GM12878 (cell line): ENCODE data around the gene CRYBB2. TPM values are rescaled to one million over a fixed set of nuclear protein-coding genes. Genes with fewer than 3 reads are reported as not detected.

Experiments used
- ATAC-seq: fragments of 200-7000 bp; cut with Tn5 transposase; 3 replicates; pipeline ENCODE4 v1.9.1; 2020; ENCODE audit warnings: mild to moderate bottlenecking, moderate library complexity
- BruUV-seq: library from RNA; stranded (reverse); fragments of 400-500 nt; replicated peaks from 2 replicates; lab custom pipeline; 2021; lab: Mats Ljungman, UMichigan
- CTCF ChIA-PET: fragments of 300-600 bp; sonication (Branson Sonifier 250); formaldehyde crosslinking; extraction: SDS; loops from one replicate; lab custom pipeline; 2021; ENCODE audit warnings: inconsistent platforms; lab: Yijun Ruan, JAX
- POLR2A ChIA-PET: fragments of 350-600 bp; formaldehyde crosslinking; extraction: SDS; loops from one replicate; lab custom pipeline; 2021; ENCODE audit warnings: inconsistent platforms; lab: Charles Lee
- RAD21 ChIA-PET: fragments of 300-600 bp; sonication (Branson Sonifier 250); formaldehyde crosslinking; loops from one replicate; lab custom pipeline; 2023; ENCODE audit warnings: antibody characterized with exemption; ENCODE audit not compliant: unreplicated experiment; lab: Charles Lee
- SMC1A ChIA-PET: fragments of 300-600 bp; sonication (Branson Sonifier 250); formaldehyde crosslinking; loops from one replicate; lab custom pipeline; 2023; ENCODE audit not compliant: unreplicated experiment, uncharacterized antibody; lab: Charles Lee
- DNase-seq: peaks from one replicate; pipeline ENCODE4 v3.0.0-alpha.2; 2011; ENCODE audit warnings: low read depth, low spot score
- FAIRE-seq: peaks from 3 replicates; lab custom pipeline; 2011; peaks lifted over from hg19 to GRCh38; lab: Jason Lieb, UNC
- H2AFZ ChIP-seq: 2 replicates; pipeline ENCODE4 v1.6.0; 2011; ENCODE audit warnings: low read depth, low read length, control low read depth; ENCODE audit not compliant: control insufficient read depth
- H3K27ac ChIP-seq: 2 replicates; pipeline ENCODE4 v1.5.1; 2011; ENCODE audit warnings: control low read depth; ENCODE audit not compliant: control insufficient read depth, insufficient read depth
- H3K27me3 ChIP-seq, 2 experiments: replicated peaks in 1 of 2; 2 replicates each; pipeline versions ENCODE4 v1.6.0 to v1.6.1; 2011; ENCODE audit warnings: low read length in 1 of 2; ENCODE audit not compliant: control insufficient read depth in 2 of 2, insufficient read depth in 2 of 2
- H3K36me3 ChIP-seq, 2 experiments: 2 replicates each; pipeline ENCODE4 v1.5.1; 2011; ENCODE audit warnings: low read length in 1 of 2; ENCODE audit not compliant: control insufficient read depth in 2 of 2, insufficient read depth in 2 of 2
- H3K4me1 ChIP-seq: 2 replicates; pipeline ENCODE4 v1.6.1; 2011; ENCODE audit warnings: mild to moderate bottlenecking, low read length, moderate library complexity, mixed read lengths; ENCODE audit not compliant: control insufficient read depth, insufficient read depth
- H3K4me2 ChIP-seq: 2 replicates; pipeline ENCODE4 v1.6.0; 2011; ENCODE audit warnings: control low read depth; ENCODE audit not compliant: control insufficient read depth, insufficient read depth
- H3K4me3 ChIP-seq: fragments of 200-600 bp; sonication (generic); 2 replicates; pipeline ENCODE4 v1.5.1; 2016
- H3K79me2 ChIP-seq: 2 replicates; pipeline ENCODE4 v1.6.0; 2011; ENCODE audit warnings: low read length; ENCODE audit not compliant: control insufficient read depth, insufficient read depth
- H3K9ac ChIP-seq: 2 replicates; pipeline ENCODE4 v1.8.0; 2011; ENCODE audit warnings: low read length, control low read depth, mixed read lengths; ENCODE audit not compliant: control insufficient read depth, insufficient read depth
- H3K9me3 ChIP-seq: replicated peaks from 3 replicates; pipeline ENCODE4 v1.5.1; 2011; ENCODE audit warnings: mild to moderate bottlenecking, low read length; ENCODE audit not compliant: control insufficient read depth, insufficient read depth
- H4K20me1 ChIP-seq: 2 replicates; pipeline ENCODE4 v1.6.0; 2011; ENCODE audit not compliant: control insufficient read depth, insufficient read depth
- CBX5 ChIP-seq: sonication (generic); IDR thresholded peaks from 2 replicates; pipeline ENCODE4 v1.6.1; 2016; ENCODE audit warnings: low read depth, moderate library complexity, mild to moderate bottlenecking, inconsistent platforms
- IKZF2 ChIP-seq, 2 experiments: fragments of 450-650 bp; IDR thresholded peaks; 2 replicates each; pipeline ENCODE4 v1.6.1; 2017; ENCODE audit warnings: mild to moderate bottlenecking in 2 of 2, moderate library complexity in 2 of 2
- IRF5 ChIP-seq: fragments of 450-650 bp; IDR thresholded peaks from 2 replicates; pipeline ENCODE4 v1.6.1; 2017; ENCODE audit warnings: borderline replicate concordance
- MEF2B ChIP-seq: fragments of 450-650 bp; IDR thresholded peaks from 2 replicates; pipeline ENCODE4 v1.6.1; 2018; ENCODE audit warnings: mild to moderate bottlenecking, moderate library complexity; ENCODE audit not compliant: partially characterized antibody, poor library complexity, severe bottlenecking
- MTA3 ChIP-seq: IDR thresholded peaks from 2 replicates; pipeline ENCODE4 v1.6.1; 2012; ENCODE audit warnings: low read length, inconsistent platforms, borderline replicate concordance
- NBN ChIP-seq: fragments of 450-650 bp; IDR thresholded peaks from 2 replicates; pipeline ENCODE4 v1.6.1; 2016
- NFXL1 ChIP-seq: fragments of 450-650 bp; IDR thresholded peaks from 2 replicates; pipeline ENCODE4 v1.6.1; 2017; ENCODE audit warnings: antibody characterized with exemption, mild to moderate bottlenecking, borderline replicate concordance
- NRF1 ChIP-seq: conservative IDR thresholded peaks from 2 replicates; pipeline ENCODE4 v1.6.1; 2011; ENCODE audit warnings: mild to moderate bottlenecking, low read depth, low read length, improper control_type of control experiment
- POLR2AphosphoS2 ChIP-seq: IDR thresholded peaks from 2 replicates; pipeline ENCODE4 v1.6.1; 2011; ENCODE audit warnings: low read depth, mild to moderate bottlenecking, low read length, improper control_type of control experiment, moderate library complexity
- POU2F2 ChIP-seq: IDR thresholded peaks from 3 replicates; pipeline ENCODE4 v1.6.1; 2011; ENCODE audit warnings: low read depth, mild to moderate bottlenecking, low read length, borderline replicate concordance
- RFX5 ChIP-seq: IDR thresholded peaks from 2 replicates; pipeline ENCODE4 v1.6.1; 2011; ENCODE audit warnings: low read depth, low read length, improper control_type of control experiment
- SMAD5 ChIP-seq: IDR thresholded peaks from 2 replicates; pipeline ENCODE4 v1.6.1; 2016; ENCODE audit warnings: antibody characterized with exemption, low read depth
- SREBF2 ChIP-seq: IDR thresholded peaks from 2 replicates; pipeline ENCODE4 v1.6.1; 2012; ENCODE audit warnings: mild to moderate bottlenecking, low read length
- STAT3 ChIP-seq: IDR thresholded peaks from 2 replicates; pipeline ENCODE4 v1.6.1; 2011; ENCODE audit warnings: low read depth, low read length, improper control_type of control experiment
- TARDBP ChIP-seq: IDR thresholded peaks from 2 replicates; pipeline ENCODE4 v1.6.1; 2016; ENCODE audit warnings: borderline replicate concordance
- ZBTB40 ChIP-seq: fragments of 450-650 bp; IDR thresholded peaks from 2 replicates; pipeline ENCODE4 v1.6.1; 2016; ENCODE audit warnings: mild to moderate bottlenecking, moderate library complexity, borderline replicate concordance
- ZNF622 ChIP-seq: fragments of 450-650 bp; IDR thresholded peaks from 2 replicates; pipeline ENCODE4 v1.6.1; 2017; ENCODE audit warnings: mild to moderate bottlenecking, inconsistent platforms
- WGBS: methylation state at CpG from one replicate; pipeline ENCODE4 v1.1.6; 2016; ENCODE audit warnings: low lambda C conversion rate; ENCODE audit not compliant: insufficient replicate concordance, insufficient coverage; ENCODE audit errors: missing lambda C conversion rate; 5-methylcytosine and 5-hydroxymethylcytosine counted together
- in situ Hi-C: fragments of 300-500 bp; cut with MboI; formaldehyde crosslinking; loops from 9 replicates; pipeline ENCODE4 v1.14.3; 2018; ENCODE audit warnings: mixed read lengths
- intact Hi-C: fragments of 100-400 bp; cut with micrococcal nuclease; formaldehyde crosslinking; loops from one replicate; pipeline ENCODE4 v1.14.2; 2022; ENCODE audit not compliant: unreplicated experiment
- polyA plus RNA-seq, 11 experiments: library from polyadenylated mRNA; depleted of rRNA in 4 of 11; unstranded in 6 of 11; stranded (reverse) in 5 of 11; fragments of >200 nt; fragmentation: Nextera tagmentation in 4 of 11; fragmentation: Illumina TruSeq in 1 of 11; extraction: Ambion mirVana in 4 of 11; extraction: Trizol in 1 of 11; gene quantifications; 1 replicate in 1 of 11; 2 replicates in 10 of 11; pipeline versions ENCODE4 v1.2.1 to v1.2.3, GENCODE V29; 2011 to 2016; ENCODE audit warnings: inconsistent platforms in 2 of 11, missing spikeins in 2 of 11, low read depth in 1 of 11
- total RNA-seq, 4 experiments: library from RNA; depleted of rRNA in 3 of 4; stranded (reverse); fragments of >200 nt in 3 of 4; fragmentation: Illumina TruSeq in 1 of 4; extraction: Trizol in 1 of 4; gene quantifications; 2 replicates each; pipeline versions ENCODE4 v1.2.1 to v1.2.3, GENCODE V29; 2013 to 2021
- TF ChIP-seq, protein P1 (sequence below): fragments of 450-650 bp; IDR thresholded peaks from 2 replicates; pipeline ENCODE4 v1.6.1; 2016; ENCODE audit warnings: mild to moderate bottlenecking
- TF ChIP-seq, protein P2 (sequence below): fragments of 150-350 bp; IDR thresholded peaks from 2 replicates; pipeline ENCODE4 v1.6.1; 2014; ENCODE audit warnings: mild to moderate bottlenecking, low read depth, low read length

CRYBB2 gene
- total and polyA plus RNA-seq, 10 of the 15 experiments (the other 5 are each of a cell fraction or from before 2014, with no cell fraction given) = not detected

GRCh38 chr22:25193130-25193529, 26.3 kb upstream of the CRYBB2 start:
- Histone ChIP-seq H3K27me3 (no peaks in the 10 kb centered on the region), H3K36me3 (no peaks in the 10 kb centered on the region), H2AFZ (no peak overlapping the region), H3K9me3 (no peaks in the 10 kb centered on the region), H3K27ac (no peak overlapping the region), H3K79me2 (no peaks in the 10 kb centered on the region), H3K9ac (no peak overlapping the region), H4K20me1 (no peaks in the 10 kb centered on the region), H3K4me3 (no peak overlapping the region), H3K4me2 (no peak overlapping the region), H3K4me1 (no peaks in the 10 kb centered on the region)
- ChIA-PET RAD21 (no interaction called here), CTCF (interaction anchor here (1.0 to 3.2 kb wide), 2 partner anchors 9 to 111 kb away, joined by 3 to 10 read pairs; no protein-coding TSS in a partner anchor), SMC1A (interaction anchor here (1.5 kb wide), 1 partner anchor 9 kb away, joined by 4 read pairs; no protein-coding TSS in a partner anchor), POLR2A (no interaction called here)
- no peak for TF ChIP-seq IRF5
- no peak for TF ChIP-seq STAT3
- TF ChIP-seq, protein P1, sequence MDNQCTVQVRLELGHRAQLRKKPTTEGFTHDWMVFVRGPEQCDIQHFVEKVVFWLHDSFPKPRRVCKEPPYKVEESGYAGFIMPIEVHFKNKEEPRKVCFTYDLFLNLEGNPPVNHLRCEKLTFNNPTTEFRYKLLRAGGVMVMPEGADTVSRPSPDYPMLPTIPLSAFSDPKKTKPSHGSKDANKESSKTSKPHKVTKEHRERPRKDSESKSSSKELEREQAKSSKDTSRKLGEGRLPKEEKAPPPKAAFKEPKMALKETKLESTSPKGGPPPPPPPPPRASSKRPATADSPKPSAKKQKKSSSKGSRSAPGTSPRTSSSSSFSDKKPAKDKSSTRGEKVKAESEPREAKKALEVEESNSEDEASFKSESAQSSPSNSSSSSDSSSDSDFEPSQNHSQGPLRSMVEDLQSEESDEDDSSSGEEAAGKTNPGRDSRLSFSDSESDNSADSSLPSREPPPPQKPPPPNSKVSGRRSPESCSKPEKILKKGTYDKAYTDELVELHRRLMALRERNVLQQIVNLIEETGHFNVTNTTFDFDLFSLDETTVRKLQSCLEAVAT = no peak
- no peak for TF ChIP-seq CBX5
- TF ChIP-seq, protein P2, sequence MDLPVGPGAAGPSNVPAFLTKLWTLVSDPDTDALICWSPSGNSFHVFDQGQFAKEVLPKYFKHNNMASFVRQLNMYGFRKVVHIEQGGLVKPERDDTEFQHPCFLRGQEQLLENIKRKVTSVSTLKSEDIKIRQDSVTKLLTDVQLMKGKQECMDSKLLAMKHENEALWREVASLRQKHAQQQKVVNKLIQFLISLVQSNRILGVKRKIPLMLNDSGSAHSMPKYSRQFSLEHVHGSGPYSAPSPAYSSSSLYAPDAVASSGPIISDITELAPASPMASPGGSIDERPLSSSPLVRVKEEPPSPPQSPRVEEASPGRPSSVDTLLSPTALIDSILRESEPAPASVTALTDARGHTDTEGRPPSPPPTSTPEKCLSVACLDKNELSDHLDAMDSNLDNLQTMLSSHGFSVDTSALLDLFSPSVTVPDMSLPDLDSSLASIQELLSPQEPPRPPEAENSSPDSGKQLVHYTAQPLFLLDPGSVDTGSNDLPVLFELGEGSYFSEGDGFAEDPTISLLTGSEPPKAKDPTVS = no peak
- no peak for TF ChIP-seq ZBTB40
- TF ChIP-seq POU2F2 = no peak
- TF ChIP-seq IKZF2 (IDR thresholded peaks at IDR 0.05) = no peak
- no peak for TF ChIP-seq ZNF622
- TF ChIP-seq POLR2AphosphoS2 = no peak
- TF ChIP-seq RFX5 = no peak
- no peak for TF ChIP-seq NRF1
- no peak for TF ChIP-seq MEF2B
- no peak for TF ChIP-seq TARDBP
- no peak for TF ChIP-seq SREBF2
- no peak for TF ChIP-seq NBN
- no peak for TF ChIP-seq MTA3
- no peak for TF ChIP-seq SMAD5
- TF ChIP-seq NFXL1 = no peak
- in situ Hi-C loops (no loop called here), intact Hi-C loops (no loop called here)
- ATAC-seq = no peak
- WGBS = 18% methylated on average over 4 of the region's 4 CpGs
- BruUV-seq = no TSS peak
- no peak for FAIRE-seq
- no peak for DNase-seq
